HL-60 (cell line): ENCODE results near the gene PLSCR5.

Experiments
- CTCF ChIP-seq: IDR thresholded peaks from one replicate; pipeline ENCODE4 v1.5.1; 2011; ENCODE audit warnings: low read length, control low read depth, inconsistent platforms; ENCODE audit not compliant: insufficient read depth
- REST ChIP-seq: IDR thresholded peaks from 2 replicates; pipeline ENCODE4 v1.6.1; 2012; ENCODE audit warnings: low read depth; ENCODE audit not compliant: insufficient replicate concordance

GRCh38 chr3:146637871-146638270 is 32.7 kb upstream of the PLSCR5 start:
- TF ChIP-seq CTCF, result no peak
- no peak for TF ChIP-seq REST
